Skin epidermis (tissue), 12 donors: ENCODE results near the gene DDA1.
"Not testable (repeated sequence)": the region's sequence is repeated elsewhere in the genome, so short reads cannot be mapped to it uniquely, and the experiment has no call there.

ENCODE experiments used
- H3K27ac ChIP-seq, 21 experiments: fragments of 200-600 bp; sonication (generic) in 11 of 21; one replicate each; pipeline ENCODE4 v1.5.0; 2020; ENCODE audit warnings: mild to moderate bottlenecking in 3 of 21, inconsistent platforms in 2 of 21, moderate library complexity in 2 of 21
- H3K4me3 ChIP-seq, 7 experiments: fragments of 200-600 bp; sonication (generic) in 2 of 7; one replicate each; pipeline ENCODE4 v1.5.0; 2020; ENCODE audit warnings: inconsistent platforms in 2 of 7, mild to moderate bottlenecking in 2 of 7, moderate library complexity in 1 of 7

The DDA1 gene

GRCh38 chr19:17285415-17286135, 23.8 kb upstream of the DDA1 start:
- H3K4me3 ChIP-seq, result no peak overlapping the region
- H3K27ac ChIP-seq, result no peak overlapping the region

GRCh38 chr19:17286263-17286662, 23.1 kb upstream of the DDA1 start:
- H3K4me3 ChIP-seq, result no peak overlapping the region
- H3K27ac ChIP-seq, result no peak overlapping the region

GRCh38 chr19:17286752-17287151, 22.6 kb upstream of the DDA1 start:
- H3K4me3 ChIP-seq, result no peak overlapping the region

GRCh38 chr19:17289489-17289888, 19.9 kb upstream of the DDA1 start:
- Histone ChIP-seq H3K4me3 (no peak overlapping the region), H3K27ac (no peak overlapping the region)

More at GRCh38 chr19:17286752-17287151, 22.6 kb upstream of the DDA1 start:
- no peak overlapping the region for H3K27ac ChIP-seq

GRCh38 chr19:17292301-17293074, 16.9 kb upstream of the DDA1 start:
- H3K27ac ChIP-seq, result peak overlapping the region in 16 of 21 experiments; percentile 1 to 80 (median 54)
- peak overlapping the region; percentile 38 to 55 (median 47) for H3K4me3 ChIP-seq

GRCh38 chr19:17293605-17294004, 15.8 kb upstream of the DDA1 start:
- Histone ChIP-seq H3K27ac (no peak overlapping the region), H3K4me3 (no peak overlapping the region)

- Histone ChIP-seq H3K27ac (no peak overlapping the region), H3K4me3 (no peak overlapping the region)
Measured at GRCh38 chr19:17294051-17294891, 15.1 kb upstream of the DDA1 start.

- not testable (repeated sequence) for H3K27ac ChIP-seq, H3K4me3 ChIP-seq
Measured at GRCh38 chr19:17295551-17295950, 13.8 kb upstream of the DDA1 start.

- Histone ChIP-seq H3K27ac (no peak overlapping the region), H3K4me3 (no peak overlapping the region)
Measured at GRCh38 chr19:17296273-17296672, 13.1 kb upstream of the DDA1 start.

- Histone ChIP-seq H3K4me3 (no peak overlapping the region), H3K27ac (peak overlapping the region in 1 of 21 experiments; percentile 26)
Measured at GRCh38 chr19:17296976-17297375, 12.4 kb upstream of the DDA1 start.

GRCh38 chr19:17300992-17301619, 8.3 kb upstream of the DDA1 start:
- H3K27ac ChIP-seq, result no peak overlapping the region
- no peak overlapping the region for H3K4me3 ChIP-seq

GRCh38 chr19:17302391-17303166, 6.8 kb upstream of the DDA1 start:
- H3K4me3 ChIP-seq, result peak overlapping the region; percentile 44 to 86 (median 78)
- peak overlapping the region in 20 of 21 experiments; percentile 2 to 89 (median 76) for H3K27ac ChIP-seq

- H3K27ac ChIP-seq, result peak within 1 kb of the TSS in 20 of 21 experiments; percentile 2 to 89 (median 76)
- H3K4me3 ChIP-seq, result peak within 1 kb of the TSS; percentile 44 to 86 (median 78)
Measured at GRCh38 chr19:17303167-17303939, 6.0 kb upstream of the DDA1 start, which contains the start of gene ABHD8. Gene ABHD8 (minus strand): TSS chr19:17303425. CDS start chr19:17301616, 1,809 bp downstream.

GRCh38 chr19:17303940-17304267, 5.5 kb upstream of the DDA1 start:
- H3K4me3 ChIP-seq, result no peak overlapping the region

GRCh38 chr19:17304386-17305215, 4.8 kb upstream of the DDA1 start:
- peak overlapping the region in 1 of 7 experiments; percentile 50 for H3K4me3 ChIP-seq
- peak overlapping the region in 14 of 21 experiments; percentile 75 to 94 (median 90) for H3K27ac ChIP-seq

More at GRCh38 chr19:17303940-17304267, 5.5 kb upstream of the DDA1 start:
- H3K27ac ChIP-seq, result peak overlapping the region in 4 of 21 experiments; percentile 64 to 87 (median 80)

GRCh38 chr19:17305216-17305516, 4.2 kb upstream of the DDA1 start:
- peak overlapping the region in 16 of 21 experiments; percentile 68 to 94 (median 88) for H3K27ac ChIP-seq
- H3K4me3 ChIP-seq, result peak overlapping the region; percentile 47 to 72 (median 57)
